HepG2 (cell line): ENCODE data around the gene ARHGDIA. TPM values are rescaled to one million over a fixed set of nuclear protein-coding genes. Genes with fewer than 3 reads are reported as not detected.
A peak's percentile ranks its signal among the peaks of the same experiment; 100 is the strongest.

Experiments used
- ATAC-seq: fragments of 200-7000 bp; cut with Tn5 transposase; 3 replicates; pipeline ENCODE4 v1.9.1; 2020; ENCODE audit warnings: mild to moderate bottlenecking, moderate library complexity
- BruUV-seq: library from RNA; stranded (reverse); fragments of 400-500 nt; replicated peaks from 2 replicates; lab custom pipeline; 2021; lab: Mats Ljungman, UMichigan
- CTCF ChIA-PET: fragments of 300-600 bp; formaldehyde crosslinking; extraction: SDS; loops from one replicate; lab custom pipeline; 2021; ENCODE audit warnings: low total read pairs, inconsistent platforms, low intra/inter-chr PET ratio; lab: Yijun Ruan, JAX
- POLR2A ChIA-PET: fragments of 350-600 bp; sonication (Branson Sonifier 250); formaldehyde crosslinking; loops from one replicate; lab custom pipeline; 2020; ENCODE audit warnings: antibody characterized with exemption, inconsistent platforms; lab: Yijun Ruan, JAX
- DNase-seq: peaks from one replicate; pipeline ENCODE4 v3.0.0-alpha.2; 2015; ENCODE audit warnings: low spot score
- FAIRE-seq: peaks from 3 replicates; lab custom pipeline; 2011; peaks lifted over from hg19 to GRCh38; lab: Jason Lieb, UNC
- H2AFZ ChIP-seq: one replicate; pipeline ENCODE4 v1.6.1; 2011; ENCODE audit warnings: low read length, inconsistent platforms
- H3K27ac ChIP-seq: fragments of 300-600 bp; 3 replicates; pipeline ENCODE4 v1.8.0; 2011; ENCODE audit warnings: mixed run types, mild to moderate bottlenecking, mixed read lengths, low read length, inconsistent platforms; ENCODE audit not compliant: insufficient read depth; ENCODE audit errors: extremely low read length
- H3K27me3 ChIP-seq, 2 experiments: fragments of 200-600 bp in 1 of 2; 2 replicates in 1 of 2; 3 replicates in 1 of 2; pipeline versions ENCODE4 v1.6.0 to v1.8.0; 2011; ENCODE audit warnings: low read length in 2 of 2, mild to moderate bottlenecking in 2 of 2, moderate library complexity in 2 of 2, inconsistent platforms in 1 of 2; ENCODE audit not compliant: insufficient read depth in 2 of 2, control insufficient read depth in 1 of 2
- H3K36me3 ChIP-seq, 2 experiments: fragments of 200-600 bp in 1 of 2; replicated peaks in 1 of 2; 2 replicates in 1 of 2; 3 replicates in 1 of 2; pipeline versions ENCODE4 v1.5.1 to v1.8.0; 2011; ENCODE audit warnings: low read length in 2 of 2, inconsistent platforms in 1 of 2; ENCODE audit not compliant: insufficient read depth in 2 of 2, control insufficient read depth in 1 of 2
- H3K4me1 ChIP-seq: 2 replicates; pipeline ENCODE4 v1.5.1; 2012; ENCODE audit warnings: low read length, inconsistent platforms; ENCODE audit not compliant: insufficient read depth
- H3K4me2 ChIP-seq: 2 replicates; pipeline ENCODE4 v1.6.0; 2011; ENCODE audit warnings: low read depth, low read length, inconsistent platforms
- H3K4me3 ChIP-seq, 3 experiments: fragments of 200-600 bp in 1 of 3; sonication (generic), shearing (Covaris generic) in 1 of 3; replicated peaks in 1 of 3; 2 replicates each; pipeline ENCODE4 v1.5.1; 2011 to 2016; ENCODE audit warnings: low read length in 3 of 3, inconsistent platforms in 2 of 3, low read depth in 2 of 3, mild to moderate bottlenecking in 2 of 3, control low read depth in 1 of 3, mixed read lengths in 1 of 3; ENCODE audit not compliant: insufficient read depth in 1 of 3
- H3K79me2 ChIP-seq: one replicate; pipeline ENCODE4 v1.6.1; 2011; ENCODE audit warnings: low read length, inconsistent platforms; ENCODE audit not compliant: insufficient read depth
- H3K9ac ChIP-seq: 2 replicates; pipeline ENCODE4 v1.6.0; 2011; ENCODE audit warnings: mild to moderate bottlenecking, low read depth, low read length, inconsistent platforms; ENCODE audit not compliant: insufficient read depth
- H3K9me3 ChIP-seq: 2 replicates; pipeline ENCODE4 v1.5.1; 2012; ENCODE audit warnings: mild to moderate bottlenecking, low read length
- H4K20me1 ChIP-seq: 2 replicates; pipeline ENCODE4 v1.6.0; 2011; ENCODE audit warnings: inconsistent platforms, mild to moderate bottlenecking, low read length, moderate library complexity; ENCODE audit not compliant: insufficient read depth
- AGO2 ChIP-seq: fragments of 200-400 bp; formaldehyde crosslinking; optimal IDR thresholded peaks from 2 replicates; pipeline ENCODE3; 2017; ENCODE audit warnings: mild to moderate bottlenecking, low read depth, low read length, moderate library complexity
- CAMTA2 ChIP-seq: sonication (generic); formaldehyde crosslinking; IDR thresholded peaks from 2 replicates; pipeline ENCODE4 v1.4.0; 2020; ENCODE audit warnings: mild to moderate bottlenecking, missing genetic modification reagents, borderline replicate concordance
- CREM ChIP-seq, 2 experiments: sonication (generic) in 1 of 2; formaldehyde crosslinking in 1 of 2; IDR thresholded peaks; 2 replicates each; pipeline versions ENCODE4 v1.4.0 to v1.6.1; 2016 to 2020; ENCODE audit warnings: antibody characterized with exemption in 1 of 2, mild to moderate bottlenecking in 1 of 2, missing genetic modification reagents in 1 of 2
- HNRNPL ChIP-seq: fragments of 200-400 bp; formaldehyde crosslinking; IDR thresholded peaks from 2 replicates; pipeline ENCODE4 v1.6.1; 2017; ENCODE audit warnings: mild to moderate bottlenecking, low read depth, low read length
- POLR2A ChIP-seq, 2 experiments: IDR thresholded peaks; 2 replicates each; pipeline ENCODE4 v1.6.1; 2011; ENCODE audit warnings: low read depth in 2 of 2, low read length in 2 of 2, mild to moderate bottlenecking in 1 of 2, moderate library complexity in 1 of 2; ENCODE audit not compliant: insufficient read depth in 1 of 2
- POLR2G ChIP-seq: fragments of 200-400 bp; formaldehyde crosslinking; IDR thresholded peaks from 2 replicates; pipeline ENCODE4 v1.6.1; 2018; ENCODE audit warnings: mild to moderate bottlenecking, low read depth, low read length, moderate library complexity
- PPARG ChIP-seq: conservative IDR thresholded peaks from 2 replicates; pipeline ENCODE4 v1.6.1; 2016; ENCODE audit warnings: missing biosample characterization, missing genetic modification reagents
- RAD21 ChIP-seq: fragments of 450-650 bp; formaldehyde crosslinking; IDR thresholded peaks from 2 replicates; pipeline ENCODE4 v1.5.0; 2020; ENCODE audit warnings: mild to moderate bottlenecking
- RBFOX2 ChIP-seq: fragments of 200-400 bp; formaldehyde crosslinking; IDR thresholded peaks from 2 replicates; pipeline ENCODE4 v1.6.1; 2017; ENCODE audit warnings: low read depth, mild to moderate bottlenecking, low read length
- SPEN ChIP-seq: sonication (generic); formaldehyde crosslinking; IDR thresholded peaks from 2 replicates; pipeline ENCODE4 v1.5.1; 2020; ENCODE audit warnings: low read depth, mild to moderate bottlenecking, missing genetic modification reagents
- TMF1 ChIP-seq: sonication (generic); formaldehyde crosslinking; IDR thresholded peaks from 2 replicates; pipeline ENCODE4 v1.8.1; 2022; ENCODE audit warnings: low read depth, missing genetic modification reagents
- ZNF747 ChIP-seq: sonication (generic); formaldehyde crosslinking; IDR thresholded peaks from 2 replicates; pipeline ENCODE4 v1.8.1; 2023; ENCODE audit warnings: missing genetic modification reagents, mild to moderate bottlenecking, borderline replicate concordance
- WGBS: methylation state at CpG from one replicate; pipeline ENCODE4 v1.1.6; 2017; ENCODE audit warnings: low lambda C conversion rate; 5-methylcytosine and 5-hydroxymethylcytosine counted together
- in situ Hi-C: cut with HindIII; loops from 2 replicates; pipeline ENCODE4 v1.10.0; 2017; ENCODE audit warnings: low pct_unique_long_range_greater_than_20kb; ENCODE audit not compliant: extremely low pct_ligation_motif_present
- intact Hi-C: fragments of 100-400 bp; cut with micrococcal nuclease; formaldehyde crosslinking; loops from one replicate; pipeline ENCODE4 v1.10.0; 2022; ENCODE audit not compliant: unreplicated experiment
- polyA plus RNA-seq, 8 experiments: library from polyadenylated mRNA; depleted of rRNA in 3 of 8; stranded (reverse) in 7 of 8; unstranded in 1 of 8; fragments of >200 nt; fragmentation: Illumina TruSeq in 4 of 8; extraction: Trizol in 4 of 8; gene quantifications; 2 replicates each; pipeline versions ENCODE4 v1.2.1 to v1.2.3, GENCODE V29; 2011 to 2016; ENCODE audit warnings: low read depth in 4 of 8, missing spikeins in 1 of 8, mixed read lengths in 1 of 8; ENCODE audit not compliant: insufficient read depth in 1 of 8
- total RNA-seq, 5 experiments: library from RNA; depleted of rRNA; stranded (reverse); fragments of >200 nt; fragmentation: Illumina TruSeq; extraction: Trizol; gene quantifications; 2 replicates each; pipeline ENCODE4 v1.2.3, GENCODE V29; 2016; ENCODE audit warnings: low read depth in 1 of 5

ARHGDIA gene
- total and polyA plus RNA-seq, 2 of the 13 experiments (the other 11 are each of a cell fraction or from before 2014, with no cell fraction given) = 40.0 to 64.0 TPM

DNA sequence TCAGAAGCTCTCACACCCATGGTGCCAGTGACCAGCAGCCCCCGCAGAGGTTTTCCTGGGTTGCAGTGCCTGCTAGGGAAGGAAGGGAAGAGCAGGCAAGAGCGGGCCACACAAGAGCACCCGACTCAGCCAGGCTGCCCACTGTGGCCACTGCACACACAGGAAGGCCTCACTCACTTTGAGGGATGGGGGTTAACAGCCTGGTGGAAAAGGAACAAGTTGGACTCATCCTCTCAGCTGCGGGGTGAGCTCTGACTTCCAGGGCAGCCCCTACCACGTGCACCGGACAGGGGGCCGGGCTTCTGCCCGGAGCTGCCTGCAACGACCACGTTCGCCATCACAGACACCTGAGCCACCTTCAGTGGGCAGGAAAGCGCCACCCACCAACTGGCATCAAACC, 18.9 kb downstream of the ARHGDIA start:
- Histone ChIP-seq H3K27ac (no peak overlapping the region), H3K9me3 (no peaks in the 10 kb centered on the region), H3K9ac (no peak overlapping the region), H3K27me3 (no peaks in the 10 kb centered on the region), H3K4me1 (peaks cover 36% of the 10 kb centered on the region), H2AFZ (no peak overlapping the region), H3K79me2 (peaks cover 34% of the 10 kb centered on the region), H4K20me1 (peaks cover 7% of the 10 kb centered on the region; the same call in 1 of the 2 replicates), H3K36me3 (peaks cover 39 to 70% of the 10 kb centered on the region in 2 experiments), H3K4me2 (no peak overlapping the region), H3K4me3 (no peak overlapping the region)
- 0 out of 2 replicates have a peak, but pooled peaks have one; percentile 30 for TF ChIP-seq ZNF747
- no peak for TF ChIP-seq TMF1
- TF ChIP-seq AGO2 = peak; percentile 71
- peak; percentile 57 for TF ChIP-seq POLR2G
- no peak for TF ChIP-seq SPEN
- TF ChIP-seq CAMTA2 (CRISPR knock-in tag) = no peak
- TF ChIP-seq CREM (IDR thresholded peaks at IDR 0.05) = no peak
- TF ChIP-seq CREM (CRISPR knock-in tag; IDR thresholded peaks at IDR 0.05) = no peak
- TF ChIP-seq RAD21 (CRISPR knock-in tag) = 0 out of 2 replicates have a peak, but pooled peaks have one; percentile 2
- peak in 1 of 2 experiments; percentile 39; a peak in 2 of 4 replicates for TF ChIP-seq POLR2A (IDR thresholded peaks at IDR 0.05; ENCODE audit: insufficient read depth in 1 of 2, low read depth in 2 of 2, low read length in 2 of 2)
- TF ChIP-seq PPARG (CRISPR knock-in tag) = no peak
- peak; percentile 66 for TF ChIP-seq RBFOX2
- 0 out of 2 replicates have a peak, but pooled peaks have one; percentile 23 for TF ChIP-seq HNRNPL
- in situ Hi-C loops (no loop called here), intact Hi-C loops (no loop called here)
- POLR2A ChIA-PET = interaction anchor here (1.1 to 4.0 kb wide), 6 partner anchors 9 to 168 kb away, joined by 3 to 17 read pairs (median 4); partner anchors contain the start of genes ARL16, HGS, MCRIP1 and P4HB
- FAIRE-seq = no peak
- 100% methylated on average over 6 of the region's 12 CpGs for WGBS
- peak; percentile 6; the same call in 2 of the 3 replicates for ATAC-seq
- no TSS peak for BruUV-seq
- CTCF ChIA-PET = no interaction called here
- DNase-seq = no peak
